GM12874 (cell line): ENCODE data around the gene TTLL11.

Experiments
- TF ChIP-seq, protein P1 (sequence below): IDR thresholded peaks from 2 replicates; pipeline ENCODE4 v1.5.1; 2011; ENCODE audit warnings: low read depth, mild to moderate bottlenecking, control low read depth, low read length, moderate library complexity; ENCODE audit not compliant: insufficient read depth

The TTLL11 gene

DNA sequence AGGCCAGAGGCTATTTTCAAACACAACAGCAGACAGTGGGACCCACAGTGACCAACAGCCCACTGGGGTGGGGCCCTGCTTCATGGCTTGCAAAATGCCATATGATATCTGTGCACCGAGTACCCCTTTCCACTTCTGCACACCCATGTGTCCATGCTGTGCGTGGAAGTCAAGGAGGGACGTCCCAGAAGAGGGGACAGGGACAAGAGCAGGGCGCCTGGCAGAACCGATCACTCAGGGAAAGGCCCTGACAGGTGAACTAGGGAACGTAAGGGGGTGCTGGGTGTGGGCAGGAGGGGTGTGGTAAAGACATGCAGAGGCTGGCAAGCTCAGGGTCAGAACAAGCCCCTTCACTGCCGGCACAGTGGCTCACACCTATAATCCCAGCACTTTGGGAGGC lies 7.6 kb upstream of the TTLL11 start:
- TF ChIP-seq, protein P1, sequence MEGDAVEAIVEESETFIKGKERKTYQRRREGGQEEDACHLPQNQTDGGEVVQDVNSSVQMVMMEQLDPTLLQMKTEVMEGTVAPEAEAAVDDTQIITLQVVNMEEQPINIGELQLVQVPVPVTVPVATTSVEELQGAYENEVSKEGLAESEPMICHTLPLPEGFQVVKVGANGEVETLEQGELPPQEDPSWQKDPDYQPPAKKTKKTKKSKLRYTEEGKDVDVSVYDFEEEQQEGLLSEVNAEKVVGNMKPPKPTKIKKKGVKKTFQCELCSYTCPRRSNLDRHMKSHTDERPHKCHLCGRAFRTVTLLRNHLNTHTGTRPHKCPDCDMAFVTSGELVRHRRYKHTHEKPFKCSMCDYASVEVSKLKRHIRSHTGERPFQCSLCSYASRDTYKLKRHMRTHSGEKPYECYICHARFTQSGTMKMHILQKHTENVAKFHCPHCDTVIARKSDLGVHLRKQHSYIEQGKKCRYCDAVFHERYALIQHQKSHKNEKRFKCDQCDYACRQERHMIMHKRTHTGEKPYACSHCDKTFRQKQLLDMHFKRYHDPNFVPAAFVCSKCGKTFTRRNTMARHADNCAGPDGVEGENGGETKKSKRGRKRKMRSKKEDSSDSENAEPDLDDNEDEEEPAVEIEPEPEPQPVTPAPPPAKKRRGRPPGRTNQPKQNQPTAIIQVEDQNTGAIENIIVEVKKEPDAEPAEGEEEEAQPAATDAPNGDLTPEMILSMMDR = no peak

DNA sequence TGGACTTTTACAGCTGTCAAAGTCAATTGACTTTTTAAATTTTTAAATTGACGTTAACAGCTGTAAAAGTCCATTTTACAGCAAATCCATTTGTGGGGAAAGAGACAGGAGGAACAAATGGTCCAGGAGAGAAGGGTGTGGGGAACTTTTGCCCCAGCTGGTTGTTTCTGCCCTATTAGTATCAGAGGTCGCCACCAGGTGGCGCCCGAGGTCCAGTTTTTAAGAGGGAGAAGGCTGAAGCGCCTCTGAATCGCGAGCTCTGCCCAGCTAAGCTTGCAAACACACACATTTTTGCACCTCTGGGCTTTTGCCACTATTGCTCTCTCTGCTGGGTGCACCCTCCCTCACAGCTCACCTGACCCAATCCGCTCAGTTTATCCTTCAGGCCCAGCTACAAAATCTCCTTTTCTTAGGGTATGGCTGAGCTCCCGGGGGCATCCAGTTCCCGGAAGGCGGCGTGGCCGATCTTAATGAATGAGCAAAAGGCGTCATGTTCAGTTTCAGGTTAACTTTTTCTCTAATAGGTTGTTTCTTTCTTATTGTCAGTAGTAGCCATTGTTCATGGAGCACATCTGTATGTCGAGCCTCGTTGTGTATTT lies 6.3 kb upstream of the TTLL11 start:
- TF ChIP-seq, protein P1 = peak; percentile 81

DNA sequence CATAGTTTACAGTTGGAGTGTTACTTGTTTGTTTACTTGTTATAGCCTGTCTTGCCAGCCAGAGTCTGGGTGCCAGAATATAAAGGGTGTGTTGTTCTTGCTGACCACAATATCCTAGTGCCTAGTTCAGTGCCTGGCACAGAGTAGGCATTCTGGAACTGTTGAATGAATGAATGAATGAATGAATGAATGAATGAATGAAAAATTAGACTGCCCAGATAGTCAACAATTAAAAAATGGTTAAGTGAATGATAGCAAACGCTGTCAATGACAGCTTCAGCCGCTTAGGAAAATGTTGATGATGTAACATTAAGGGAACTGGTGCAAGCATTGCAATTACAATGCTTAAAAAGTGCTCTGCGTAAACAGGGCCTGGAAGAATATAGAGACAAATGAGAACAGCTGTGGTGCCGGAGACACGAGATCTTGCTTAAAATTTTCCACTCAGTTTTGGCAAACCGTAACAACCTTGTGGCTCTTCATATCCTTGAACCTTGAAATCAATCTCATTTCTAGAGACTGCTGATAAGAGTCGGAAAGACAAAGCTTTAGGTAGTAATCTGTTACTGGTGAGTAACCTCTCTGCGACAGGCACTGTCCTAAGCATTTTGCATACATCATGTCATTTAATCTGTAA lies 4.7 kb upstream of the TTLL11 start:
- TF ChIP-seq, protein P1 = no peak

DNA sequence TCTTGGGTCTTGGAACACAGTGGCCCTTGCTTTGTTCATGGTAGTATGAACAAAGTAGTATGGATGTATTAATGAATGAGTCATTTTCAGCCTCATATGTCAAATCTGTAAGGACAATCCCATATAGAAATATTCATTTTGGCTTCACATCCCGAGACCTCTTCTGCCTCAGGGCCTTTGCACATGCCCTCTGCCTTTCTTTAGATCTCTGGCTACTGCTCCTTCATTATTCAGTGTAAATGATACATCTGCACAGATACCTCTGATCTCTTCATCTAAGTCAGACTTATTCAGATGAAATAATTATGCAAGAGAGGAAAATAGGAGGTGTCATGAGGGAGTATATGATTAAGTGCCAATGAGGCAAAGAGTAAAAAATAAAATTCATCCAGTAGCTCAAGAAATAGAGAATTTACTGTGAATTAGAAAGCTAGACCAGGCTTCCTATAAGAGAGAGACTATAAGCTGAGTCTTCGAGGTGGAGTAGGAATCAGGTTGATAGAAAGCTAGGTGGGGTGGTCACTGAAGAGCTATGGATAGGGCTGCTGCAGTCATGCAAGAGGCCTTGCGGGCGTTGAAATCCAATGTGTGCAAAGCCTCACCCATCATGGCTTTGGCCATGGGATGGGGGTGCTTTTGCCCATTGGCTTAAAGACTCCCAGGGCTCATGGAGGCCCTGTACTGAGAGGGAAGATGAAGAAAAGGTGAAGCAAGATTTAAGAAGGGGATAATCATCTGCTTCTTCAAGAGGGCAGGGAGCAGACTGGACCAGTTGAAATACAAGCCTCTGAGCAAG lies 3.7 kb upstream of the TTLL11 start:
- TF ChIP-seq, protein P1 = no peak

DNA sequence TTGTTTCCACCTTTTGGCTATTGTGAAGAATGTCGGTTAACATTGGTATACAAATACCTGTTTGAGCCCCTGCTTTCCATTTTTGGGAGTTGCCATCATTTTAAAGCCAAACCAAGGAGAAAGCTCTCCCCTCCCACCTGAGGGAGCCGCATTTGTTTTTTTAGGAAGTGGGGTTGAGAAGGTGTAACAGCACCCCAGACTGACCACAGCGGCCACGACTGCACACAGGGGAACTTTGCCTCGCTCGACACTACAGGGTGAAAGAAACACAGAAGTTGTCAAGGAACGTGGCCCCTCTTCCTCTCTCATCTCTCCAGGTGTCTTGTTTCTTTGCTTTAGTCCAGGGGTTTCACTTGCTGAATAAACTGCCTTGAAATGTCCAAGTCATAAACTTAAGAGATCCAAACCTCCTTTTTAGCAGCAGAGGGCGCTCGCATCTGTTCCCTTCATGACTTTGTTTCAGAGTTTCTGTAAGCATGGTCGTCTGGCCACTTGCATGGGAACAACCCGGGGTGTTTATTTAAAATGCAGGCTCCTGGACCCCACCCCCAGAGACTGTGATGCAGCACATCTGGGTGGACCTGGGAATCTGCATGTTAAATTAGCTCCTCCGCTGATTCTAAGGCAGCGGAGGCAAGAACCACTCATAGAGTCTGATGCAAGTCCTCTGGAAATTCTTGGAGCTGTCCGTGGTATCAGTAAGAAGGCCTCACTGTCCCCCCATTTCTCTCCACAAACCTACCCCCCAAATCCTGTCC lies 2.1 kb upstream of the TTLL11 start:
- TF ChIP-seq, protein P1 = peak; percentile 73

DNA sequence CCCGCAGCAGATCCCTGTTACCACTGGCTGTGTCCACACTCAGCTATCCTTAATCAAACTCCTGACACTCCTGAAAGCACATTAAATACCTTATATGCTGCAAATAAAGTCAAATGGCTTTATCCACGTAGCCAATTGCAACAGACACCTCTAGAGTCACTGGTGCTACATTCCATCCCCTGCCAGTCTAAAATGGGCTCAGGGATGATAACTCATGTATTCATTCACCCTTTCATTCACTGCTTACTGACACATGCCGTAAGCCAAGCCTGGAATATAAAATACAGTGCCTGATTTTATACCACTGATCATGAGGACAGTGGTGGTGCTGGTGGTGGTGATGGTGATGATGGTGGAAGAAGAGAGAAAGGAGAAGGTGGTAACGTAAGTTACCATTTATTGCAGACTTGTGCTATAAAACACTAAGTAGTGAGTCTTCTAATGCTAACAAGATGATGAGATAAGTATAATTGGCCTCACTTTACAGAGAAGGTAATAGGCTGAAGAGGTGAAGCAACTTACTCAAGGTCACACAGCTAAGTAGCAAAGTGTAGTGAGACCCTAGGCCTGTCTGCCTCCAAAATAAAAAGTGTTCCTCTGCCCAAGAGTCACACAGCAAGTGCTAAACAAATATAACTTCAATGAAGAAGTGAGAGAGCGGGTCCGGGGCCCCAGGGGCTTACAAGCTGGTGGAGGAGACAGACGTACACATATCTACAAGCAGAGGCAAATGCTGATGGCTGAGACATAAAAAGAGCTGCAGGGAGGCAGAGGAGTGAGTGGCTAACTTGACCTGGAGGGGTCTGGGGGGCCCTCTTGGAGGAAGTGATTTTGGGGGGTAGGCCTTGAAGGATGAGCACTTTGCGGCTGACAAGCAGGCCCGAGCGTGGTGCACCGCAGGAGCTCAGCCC lies 1.2 kb downstream of the TTLL11 start:
- TF ChIP-seq, protein P1 = no peak
